HG03432 (cell line): Measurements from ENCODE around the gene OR7A10.
"Not testable (repeated sequence)": the region's sequence is repeated elsewhere in the genome, so short reads cannot be mapped to it uniquely, and the experiment has no call there.

Experiments used
- ATAC-seq: cut with Tn5 transposase; IDR thresholded peaks from one replicate; pipeline ENCODE4 v1.9.1; 2021; ENCODE audit warnings: mild to moderate bottlenecking, moderate library complexity; ENCODE audit not compliant: unreplicated experiment

OR7A10 gene

DNA sequence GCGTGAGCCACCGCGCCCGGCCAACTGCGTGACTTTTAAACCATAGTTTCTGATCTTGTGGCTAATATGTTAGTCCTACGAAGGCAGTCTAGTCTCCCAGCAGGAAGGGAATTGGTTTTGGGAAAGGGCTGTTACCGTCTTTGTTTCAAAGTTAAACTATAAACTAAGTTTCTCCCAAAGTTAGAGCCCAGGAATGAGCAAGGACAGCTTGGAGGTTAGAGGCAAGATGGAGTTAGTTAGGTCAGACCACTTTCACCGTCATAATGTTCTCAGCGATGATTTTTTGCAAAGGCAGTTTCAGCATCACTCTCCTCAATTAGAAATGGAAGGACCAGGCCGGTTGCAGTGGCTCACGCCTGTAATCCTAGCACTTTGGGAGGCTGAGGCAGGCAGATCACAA lies 52.7 kb downstream of the OR7A10 start:
- ATAC-seq, result no peak

DNA sequence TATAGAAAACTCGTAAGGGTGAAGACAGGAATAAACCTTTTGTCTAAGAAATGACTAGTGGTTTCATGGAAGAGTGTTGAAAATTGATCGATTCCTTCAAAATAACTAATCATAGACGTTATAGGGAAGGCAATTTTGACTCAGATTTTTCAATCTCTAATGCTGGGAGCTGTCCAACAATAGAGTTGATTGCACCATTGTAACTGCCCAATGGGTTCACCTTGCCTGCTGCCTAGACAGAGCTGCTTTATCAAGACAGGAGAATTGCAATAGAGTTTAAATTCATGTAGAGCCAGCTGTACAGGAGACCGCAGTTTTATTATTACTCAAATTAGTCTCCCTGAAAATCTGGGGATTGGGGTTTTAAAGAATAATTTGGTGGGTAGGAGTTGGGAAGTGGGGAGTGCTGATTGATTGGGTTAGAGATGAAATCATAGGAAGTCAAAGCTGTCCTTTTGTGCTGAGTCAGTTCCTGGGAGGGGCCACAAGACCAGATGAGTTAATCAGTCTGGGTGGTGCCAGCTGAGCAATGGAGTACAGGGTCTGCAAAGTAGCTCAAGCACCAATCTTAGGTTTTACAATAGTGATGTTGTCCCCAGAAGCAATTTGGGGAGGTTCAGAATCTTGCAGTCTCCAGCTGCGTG lies 53.5 kb downstream of the OR7A10 start:
- ATAC-seq, result no peak

DNA sequence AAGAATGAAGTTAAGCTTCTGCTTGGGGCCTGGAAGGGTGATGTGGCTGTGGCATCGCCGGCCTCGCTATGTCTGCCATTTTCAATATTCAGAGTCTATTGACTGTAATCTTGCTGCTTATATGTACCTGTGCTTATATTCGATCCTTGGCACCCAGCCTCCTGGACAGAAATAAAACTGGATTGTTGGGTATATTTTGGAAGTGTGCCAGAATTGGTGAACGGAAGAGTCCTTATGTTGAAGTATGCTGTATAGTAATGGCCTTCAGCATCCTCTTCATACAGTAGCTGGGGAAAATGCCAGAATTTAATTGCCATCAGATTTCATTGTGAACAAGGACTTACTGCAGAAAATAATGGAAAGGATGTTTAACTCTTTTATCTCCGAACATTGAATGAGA lies 56.5 kb downstream of the OR7A10 start:
- ATAC-seq, result not testable (repeated sequence)
